GM19239 (cell line): ENCODE data around the gene SMPD3.
A peak's percentile ranks its signal among the peaks of the same experiment; 100 is the strongest.

Source experiments
- DNase-seq: peaks from one replicate; pipeline ENCODE4 v3.0.0; 2011; ENCODE audit warnings: low spot score; ENCODE audit not compliant: insufficient read length
- FAIRE-seq: peaks from 2 replicates; lab custom pipeline; 2011; peaks lifted over from hg19 to GRCh38; lab: Jason Lieb, UNC

The SMPD3 gene

GRCh38 chr16:68473358-68474070 is 25.2 kb upstream of the SMPD3 start:
- FAIRE-seq: no peak
- no peak for DNase-seq

- no peak for FAIRE-seq
- no peak for DNase-seq
These were observed 24.3 kb upstream of the SMPD3 start for GRCh38 chr16:68472581-68472980.

- FAIRE-seq: peak; percentile 100
These were observed 22.3 kb upstream of the SMPD3 start for GRCh38 chr16:68470461-68471150.

GRCh38 chr16:68469796-68470460 is 21.6 kb upstream of the SMPD3 start:
- DNase-seq (no peak), FAIRE-seq (no peak)

More at GRCh38 chr16:68470461-68471150, 22.3 kb upstream of the SMPD3 start:
- DNase-seq: peak; percentile 67

- DNase-seq: no peak
- FAIRE-seq: no peak
These were observed 20.5 kb upstream of the SMPD3 start for GRCh38 chr16:68468842-68469241.

GRCh38 chr16:68466174-68466573 is 17.9 kb upstream of the SMPD3 start:
- DNase-seq: no peak
- FAIRE-seq: no peak

- DNase-seq (no peak), FAIRE-seq (no peak)
These were observed 15.6 kb upstream of the SMPD3 start for GRCh38 chr16:68463904-68464303.

GRCh38 chr16:68460067-68460466 is 11.8 kb upstream of the SMPD3 start:
- DNase-seq (no peak), FAIRE-seq (no peak)

GRCh38 chr16:68459457-68459856 is 11.1 kb upstream of the SMPD3 start:
- DNase-seq: no peak
- no peak for FAIRE-seq

GRCh38 chr16:68458551-68458950 is 10.2 kb upstream of the SMPD3 start:
- DNase-seq: no peak
- FAIRE-seq: no peak

- FAIRE-seq: no peak
These were observed 9.8 kb upstream of the SMPD3 start for GRCh38 chr16:68458101-68458500.

GRCh38 chr16:68455631-68456030 is 7.3 kb upstream of the SMPD3 start:
- no peak for FAIRE-seq

More at GRCh38 chr16:68458101-68458500, 9.8 kb upstream of the SMPD3 start:
- DNase-seq: no peak

GRCh38 chr16:68454920-68455435 is 6.7 kb upstream of the SMPD3 start:
- DNase-seq (no peak), FAIRE-seq (no peak)

More at GRCh38 chr16:68455631-68456030, 7.3 kb upstream of the SMPD3 start:
- DNase-seq: no peak

- no peak for FAIRE-seq
- DNase-seq: no peak
These were observed 5.5 kb upstream of the SMPD3 start for GRCh38 chr16:68453816-68454215.

GRCh38 chr16:68452176-68452575 is 3.9 kb upstream of the SMPD3 start:
- FAIRE-seq: no peak
- no peak for DNase-seq

- no peak for FAIRE-seq
- no peak for DNase-seq
These were observed 3.4 kb upstream of the SMPD3 start for GRCh38 chr16:68451676-68452075.

- no peak for FAIRE-seq
- DNase-seq: no peak
These were observed 2.5 kb upstream of the SMPD3 start for GRCh38 chr16:68450741-68451255.

GRCh38 chr16:68447653-68448359 is 502 bp downstream of the SMPD3 start:
- DNase-seq: no peak

GRCh38 chr16:68446681-68447652 is 1.3 kb downstream of the SMPD3 start:
- DNase-seq (no peak), FAIRE-seq (no peak)

More at GRCh38 chr16:68447653-68448359, 502 bp downstream of the SMPD3 start:
- no peak for FAIRE-seq
